ENCODE results near the gene C12orf75.

- no peak for TF ChIP-seq CTCF (IDR thresholded peaks at IDR 0.05; ENCODE audit: extremely low read depth in 1 of 2, insufficient read depth in 1 of 2, low read depth in 1 of 2, low read length in 2 of 2)
- no peak for TF ChIP-seq POLR2A (IDR thresholded peaks at IDR 0.05; ENCODE audit: low read depth, low read length)
- TF ChIP-seq POLR2AphosphoS5 (IDR thresholded peaks at IDR 0.05; ENCODE audit: insufficient read depth, low read depth, low read length), result no peak
- no peak for TF ChIP-seq FOS (IDR thresholded peaks at IDR 0.05; ENCODE audit: borderline replicate concordance, insufficient read depth, low read length)
- no peak for TF ChIP-seq JUN (IDR thresholded peaks at IDR 0.05; ENCODE audit: borderline replicate concordance, insufficient read depth, insufficient read length, low read depth)
- TF ChIP-seq EZH2 (IDR thresholded peaks at IDR 0.05; ENCODE audit: borderline replicate concordance, low read depth, low read length, severe bottlenecking), result no peak
- no peak for TF ChIP-seq MYC (IDR thresholded peaks at IDR 0.05; ENCODE audit: low read depth, low read length)
- TF ChIP-seq MAX (IDR thresholded peaks at IDR 0.05; ENCODE audit: insufficient read depth, insufficient read length), result no peak
- no peak for TF ChIP-seq GATA2 (IDR thresholded peaks at IDR 0.05; ENCODE audit: insufficient read depth, insufficient read length, low read depth, low read length)
These were observed 37.7 kb downstream of the C12orf75 start for GRCh38 chr12:105368047-105368646.
